Breast epithelium (tissue), 4 donors: Measurements from ENCODE around the gene YWHAE. TPM values are rescaled to one million over a fixed set of nuclear protein-coding genes. Genes with fewer than 3 reads are reported as not detected.
"Not testable (repeated sequence)": the region's sequence is repeated elsewhere in the genome, so short reads cannot be mapped to it uniquely, and the experiment has no call there.

Experiments used
- DNase-seq, 2 donors: peaks; one replicate each; pipeline ENCODE4 v3.0.0-alpha.2; 2019; ENCODE audit warnings: low spot score in 2 of 2
- H3K27ac ChIP-seq, 2 donors: fragments of 200-600 bp; sonication (generic) in 1 of 2; one replicate each; pipeline ENCODE4 v1.5.1; 2016 to 2019; ENCODE audit warnings: mild to moderate bottlenecking in 1 of 2
- H3K27me3 ChIP-seq, 2 donors: fragments of 200-600 bp; sonication (generic) in 1 of 2; one replicate each; pipeline versions ENCODE4 v1.5.1 to v1.6.0; 2017 to 2019; ENCODE audit warnings: control low read depth in 1 of 2, mild to moderate bottlenecking in 1 of 2
- H3K36me3 ChIP-seq: fragments of 200-600 bp; one replicate; pipeline ENCODE4 v1.5.1; 2019
- H3K4me1 ChIP-seq, 2 donors: fragments of 200-600 bp; sonication (generic); one replicate each; pipeline ENCODE4 v1.5.1; 2016 to 2019; ENCODE audit warnings: control low read depth in 1 of 2
- H3K4me3 ChIP-seq, 3 donors: fragments of 200-600 bp; sonication (generic); 1 replicate in 2 of 3; 2 replicates in 1 of 3; pipeline ENCODE4 v1.5.1; 2016 to 2019; ENCODE audit warnings: mild to moderate bottlenecking in 3 of 3, moderate library complexity in 2 of 3
- H3K9me3 ChIP-seq, 2 donors: fragments of 200-600 bp; sonication (generic) in 1 of 2; one replicate each; pipeline ENCODE4 v1.5.1; 2016 to 2019; ENCODE audit warnings: control low read depth in 1 of 2
- POLR2A ChIP-seq: fragments of 450-650 bp; IDR thresholded peaks from one replicate; pipeline ENCODE4 v1.6.1; 2016; ENCODE audit warnings: antibody characterized with exemption, mild to moderate bottlenecking, moderate library complexity
- POLR2AphosphoS5 ChIP-seq, 3 donors: sonication (generic); formaldehyde crosslinking; IDR thresholded peaks; one replicate each; pipeline ENCODE4 v1.6.1; 2017; ENCODE audit warnings: antibody characterized with exemption in 3 of 3
- intact Hi-C: fragments of 100-400 bp; cut with DNase I; formaldehyde crosslinking; loops from one replicate; pipeline ENCODE4 v1.15.1; 2023; ENCODE audit warnings: low total_unique reads
- total RNA-seq, 3 donors: library from RNA; depleted of rRNA; stranded (reverse); fragments of >200 nt; gene quantifications; one replicate each; pipeline ENCODE4 v1.1.0, GENCODE V29; 2016
- TF ChIP-seq, protein P1 (sequence below), 3 donors: fragments of 450-650 bp; IDR thresholded peaks; one replicate each; pipeline ENCODE4 v1.5.1; 2016 to 2017; ENCODE audit warnings: antibody characterized with exemption in 3 of 3, mild to moderate bottlenecking in 3 of 3, moderate library complexity in 3 of 3

YWHAE gene
- total RNA-seq: 100 to 1,000 TPM; 481 to 610 (median 518) TPM

DNA sequence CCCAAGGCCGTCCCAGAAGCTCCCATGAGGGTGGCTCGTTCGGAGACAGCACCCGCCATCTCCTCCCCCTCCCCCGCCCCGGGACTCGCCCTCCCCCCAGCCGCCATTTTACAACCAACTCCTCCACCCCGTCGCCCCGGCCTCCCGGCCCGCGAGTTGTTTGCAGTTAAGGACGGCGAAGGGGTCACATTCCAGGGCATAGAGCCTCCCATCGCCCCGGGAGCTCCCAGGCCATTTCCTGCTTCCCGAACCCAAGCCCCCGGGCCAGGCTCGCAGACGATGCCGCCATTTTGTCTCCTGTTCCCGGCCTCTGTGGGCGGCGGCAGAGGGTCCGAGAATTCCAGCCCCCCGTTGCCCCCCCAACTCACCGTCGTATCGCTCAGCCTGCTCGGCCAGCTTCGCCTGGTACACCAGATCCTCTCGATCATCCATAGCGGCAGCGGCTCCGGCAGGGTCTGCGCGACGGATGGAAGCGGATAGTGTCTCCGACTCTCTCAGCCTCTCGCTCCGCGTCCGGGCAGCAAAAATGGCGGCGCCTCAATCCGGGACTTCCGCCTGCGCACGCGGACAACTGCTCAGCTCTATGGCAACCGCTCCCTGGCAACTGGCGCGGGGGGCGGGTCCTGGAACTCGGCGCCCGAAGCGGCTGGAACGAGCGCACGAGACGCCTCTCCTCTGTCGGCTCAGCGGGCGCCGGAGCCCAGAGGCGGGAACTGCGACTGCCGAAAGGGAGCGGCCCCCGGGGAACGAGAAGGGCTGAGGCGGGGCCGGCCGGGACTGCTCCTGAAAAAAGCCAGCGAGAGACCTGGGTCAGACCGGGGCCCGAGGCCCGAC, at the start of gene YWHAE:
Gene YWHAE, minus strand, starts transcription at position 544 of the 834 bp plus-strand sequence. Its CDS starts 112 bp downstream, at position 432.
- intact Hi-C loops: loop anchor here (5.0 kb wide), 1 partner anchor 612 kb away; no protein-coding TSS in a partner anchor
- Histone ChIP-seq H3K9me3 (no peaks in the 10 kb centered on the region), H3K4me3 (peak within 1 kb of the TSS; percentile 79 to 81 (median 80))

DNA sequence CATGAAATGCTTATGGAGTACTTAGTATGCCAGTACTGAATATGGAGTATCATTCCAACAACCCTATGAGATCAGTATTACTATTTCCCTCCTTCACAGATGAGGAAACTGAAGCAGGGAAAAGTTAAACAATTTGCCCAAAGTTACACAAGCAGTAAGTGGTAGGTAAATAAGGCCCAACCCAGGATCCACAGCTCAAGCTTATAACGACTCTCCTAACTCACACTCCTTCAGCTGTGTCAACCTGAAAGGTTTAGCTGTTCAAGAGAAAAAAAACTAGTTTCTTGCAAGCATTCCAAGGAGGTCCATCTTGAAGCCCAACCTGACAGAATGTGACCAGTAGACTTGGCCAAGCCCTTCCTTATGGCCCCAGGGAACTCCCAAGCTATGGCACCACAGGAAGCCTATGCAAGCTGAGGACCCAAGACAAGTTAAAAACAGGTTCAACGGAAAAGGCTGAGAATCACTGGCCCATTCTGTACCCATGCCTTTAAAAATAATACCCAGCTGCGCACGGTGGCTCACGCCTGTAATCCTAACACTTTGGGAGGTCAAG, 49.5 kb upstream of the YWHAE start:
- Histone ChIP-seq H3K9me3 (no peaks in the 10 kb centered on the region), H3K36me3 (no peaks in the 10 kb centered on the region), H3K4me3 (no peak overlapping the region), H3K27me3 (no peaks in the 10 kb centered on the region), H3K27ac (no peak overlapping the region), H3K4me1 (peaks cover 3 to 4% of the 10 kb centered on the region in 2 donors)
- intact Hi-C loops: no loop called here
- DNase-seq: no peak
- TF ChIP-seq POLR2AphosphoS5 (IDR thresholded peaks at IDR 0.05) (no peak), POLR2A (no peak)
- TF ChIP-seq, protein P1, sequence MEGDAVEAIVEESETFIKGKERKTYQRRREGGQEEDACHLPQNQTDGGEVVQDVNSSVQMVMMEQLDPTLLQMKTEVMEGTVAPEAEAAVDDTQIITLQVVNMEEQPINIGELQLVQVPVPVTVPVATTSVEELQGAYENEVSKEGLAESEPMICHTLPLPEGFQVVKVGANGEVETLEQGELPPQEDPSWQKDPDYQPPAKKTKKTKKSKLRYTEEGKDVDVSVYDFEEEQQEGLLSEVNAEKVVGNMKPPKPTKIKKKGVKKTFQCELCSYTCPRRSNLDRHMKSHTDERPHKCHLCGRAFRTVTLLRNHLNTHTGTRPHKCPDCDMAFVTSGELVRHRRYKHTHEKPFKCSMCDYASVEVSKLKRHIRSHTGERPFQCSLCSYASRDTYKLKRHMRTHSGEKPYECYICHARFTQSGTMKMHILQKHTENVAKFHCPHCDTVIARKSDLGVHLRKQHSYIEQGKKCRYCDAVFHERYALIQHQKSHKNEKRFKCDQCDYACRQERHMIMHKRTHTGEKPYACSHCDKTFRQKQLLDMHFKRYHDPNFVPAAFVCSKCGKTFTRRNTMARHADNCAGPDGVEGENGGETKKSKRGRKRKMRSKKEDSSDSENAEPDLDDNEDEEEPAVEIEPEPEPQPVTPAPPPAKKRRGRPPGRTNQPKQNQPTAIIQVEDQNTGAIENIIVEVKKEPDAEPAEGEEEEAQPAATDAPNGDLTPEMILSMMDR (IDR thresholded peaks at IDR 0.05): no peak

More for the DNA sequence above, at the start of gene YWHAE:
- TF ChIP-seq, protein P1 (IDR thresholded peaks at IDR 0.05): peak in 1 of 3 donors; percentile 25
- TF ChIP-seq POLR2AphosphoS5 (IDR thresholded peaks at IDR 0.05) (peak; percentile 98), POLR2A (peak; percentile 98)
- H3K27me3 ChIP-seq: no peaks in the 10 kb centered on the region
- H3K27ac ChIP-seq: peak within 1 kb of the TSS; percentile 95 to 99
- H3K36me3 ChIP-seq: no peaks in the 10 kb centered on the region
- DNase-seq: peak; percentile 96
- peaks cover 0 to 12% of the 10 kb centered on the region in 2 donors for H3K4me1 ChIP-seq

DNA sequence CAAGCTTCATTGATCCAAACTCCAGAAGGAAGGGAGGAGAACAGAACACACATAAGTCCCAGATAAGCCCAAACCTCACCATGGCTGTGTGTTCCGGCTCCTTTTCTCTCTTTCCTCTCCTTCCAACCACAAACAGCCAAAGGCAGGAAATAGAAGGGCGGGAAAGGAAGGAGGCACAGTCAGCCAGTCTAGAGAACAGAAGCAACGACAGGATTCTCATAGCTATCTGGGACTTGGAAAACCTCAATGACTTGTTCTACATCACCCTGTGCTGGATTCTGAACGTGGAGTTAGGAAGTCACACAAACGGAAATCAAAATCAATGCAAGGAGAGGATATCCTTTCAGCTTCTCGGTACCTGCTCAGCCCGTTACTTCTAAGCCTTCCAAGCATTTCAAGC, 47.0 kb upstream of the YWHAE start:
- intact Hi-C loops: no loop called here
- no peaks in the 10 kb centered on the region for H3K27me3 ChIP-seq
- H3K36me3 ChIP-seq: no peaks in the 10 kb centered on the region
- H3K27ac ChIP-seq: peak overlapping the region in 1 of 2 donors; percentile 14
- H3K9me3 ChIP-seq: no peaks in the 10 kb centered on the region
- no peak for DNase-seq
- no peaks in the 10 kb centered on the region for H3K4me1 ChIP-seq
- TF ChIP-seq POLR2A (no peak), POLR2AphosphoS5 (IDR thresholded peaks at IDR 0.05) (no peak)
- TF ChIP-seq, protein P1 (IDR thresholded peaks at IDR 0.05): no peak
- no peak overlapping the region for H3K4me3 ChIP-seq

DNA sequence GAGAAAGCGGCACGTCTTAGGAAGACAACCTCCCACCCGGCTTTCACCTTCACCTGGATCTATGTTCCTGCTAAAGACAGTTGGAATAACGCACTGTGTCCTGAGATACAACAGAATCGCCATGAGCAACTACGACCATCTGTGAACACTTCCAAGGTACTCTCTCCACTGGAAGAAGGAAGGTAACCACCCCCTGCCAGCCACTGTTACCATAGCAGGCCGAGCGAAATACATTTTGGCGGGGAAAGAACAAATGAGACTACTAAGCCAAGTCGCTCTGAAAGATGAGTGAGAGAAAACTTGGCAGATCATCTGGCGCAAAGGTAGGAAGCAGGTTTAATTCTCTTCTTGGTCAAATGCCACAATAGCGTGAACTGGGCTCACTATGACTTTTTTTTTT, 46.2 kb upstream of the YWHAE start:
- Histone ChIP-seq H3K27ac (peak overlapping the region; percentile 14 to 62), H3K4me1 (no peaks in the 10 kb centered on the region), H3K9me3 (no peaks in the 10 kb centered on the region), H3K36me3 (no peaks in the 10 kb centered on the region), H3K27me3 (no peaks in the 10 kb centered on the region), H3K4me3 (no peak overlapping the region)
- intact Hi-C loops: no loop called here
- peak in 1 of 2 donors; percentile 44 for DNase-seq
- TF ChIP-seq, protein P1 (IDR thresholded peaks at IDR 0.05): no peak
- no peak for TF ChIP-seq POLR2A
- no peak for TF ChIP-seq POLR2AphosphoS5 (IDR thresholded peaks at IDR 0.05)

DNA sequence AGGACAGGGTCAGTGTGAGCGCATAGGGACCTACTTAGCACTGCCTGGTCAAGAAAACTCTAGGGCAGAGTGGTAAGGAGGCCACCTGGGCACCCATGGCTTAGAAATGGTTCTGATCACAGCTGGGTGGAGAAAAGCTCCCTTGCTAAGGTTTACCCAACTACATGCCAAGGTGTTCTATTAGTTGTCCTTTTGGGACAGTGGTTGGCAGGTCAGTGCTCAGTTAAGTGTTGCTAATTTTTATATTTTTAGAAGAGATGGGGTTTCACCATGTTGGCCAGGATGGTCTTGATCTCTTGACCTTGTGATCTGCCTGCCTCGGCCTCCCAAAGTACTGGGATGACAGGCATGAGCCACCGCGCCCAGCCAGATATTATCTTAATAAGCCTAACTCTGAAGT, 45.7 kb upstream of the YWHAE start:
- H3K9me3 ChIP-seq, H3K27me3 ChIP-seq, H3K4me1 ChIP-seq, intact Hi-C loops, H3K4me3 ChIP-seq, DNase-seq, H3K36me3 ChIP-seq: not testable (repeated sequence)
- H3K27ac ChIP-seq: peak overlapping the region; percentile 5 to 62

DNA sequence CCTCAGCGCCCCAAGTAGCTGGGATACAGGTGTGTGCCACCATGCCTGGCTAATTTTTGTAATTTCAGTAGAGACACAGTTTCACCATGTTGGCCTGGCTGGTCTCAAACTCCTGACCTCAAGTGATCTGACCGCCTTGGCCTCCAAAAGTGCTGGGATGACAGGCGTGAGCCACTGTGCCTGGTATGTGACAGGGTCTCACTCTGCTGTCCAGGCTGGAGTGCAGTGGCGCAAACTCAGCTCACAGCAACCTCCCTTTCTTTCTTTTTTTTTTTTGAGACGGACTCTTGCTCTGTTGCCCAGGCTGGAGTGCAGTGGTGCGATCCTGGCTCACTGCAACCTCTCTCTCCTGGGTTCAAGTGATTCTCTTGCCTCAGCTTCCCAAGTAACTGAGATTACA, 42.7 kb upstream of the YWHAE start:
- intact Hi-C loops, H3K9me3 ChIP-seq, H3K36me3 ChIP-seq, H3K4me3 ChIP-seq, H3K4me1 ChIP-seq, H3K27ac ChIP-seq, DNase-seq, H3K27me3 ChIP-seq: not testable (repeated sequence)
